HepG2 (cell line): ENCODE measurements around the gene SLC25A25. TPM values are rescaled to one million over a fixed set of nuclear protein-coding genes. Genes with fewer than 3 reads are reported as not detected.

Source experiments
- CCAR2 ChIP-seq: fragments of 200-400 bp; formaldehyde crosslinking; optimal IDR thresholded peaks from 2 replicates; pipeline ENCODE3; 2018; ENCODE audit warnings: low read depth, mild to moderate bottlenecking, low read length, moderate library complexity
- CCDC6 ChIP-seq: sonication (generic); formaldehyde crosslinking; IDR thresholded peaks from 2 replicates; pipeline ENCODE4 v1.8.1; 2022; ENCODE audit warnings: mild to moderate bottlenecking, missing genetic modification reagents, moderate library complexity
- ELF3 ChIP-seq: IDR thresholded peaks from 2 replicates; pipeline ENCODE4 v1.6.1; 2016; ENCODE audit warnings: missing genetic modification reagents, missing compliant biosample characterization
- HNRNPK ChIP-seq: fragments of 200-400 bp; formaldehyde crosslinking; IDR thresholded peaks from 2 replicates; pipeline ENCODE4 v1.6.1; 2018; ENCODE audit warnings: low read length, low read depth, moderate library complexity, mild to moderate bottlenecking; ENCODE audit not compliant: poor library complexity, severe bottlenecking
- ISX ChIP-seq: sonication (generic); formaldehyde crosslinking; conservative IDR thresholded peaks from 2 replicates; pipeline ENCODE4 v1.5.0; 2020; ENCODE audit warnings: missing genetic modification reagents
- MAFG ChIP-seq: sonication (generic); formaldehyde crosslinking; IDR thresholded peaks from 2 replicates; pipeline ENCODE4 v1.5.1; 2020; ENCODE audit warnings: mild to moderate bottlenecking, missing genetic modification reagents
- NR2C2 ChIP-seq: sonication (generic); formaldehyde crosslinking; IDR thresholded peaks from 2 replicates; pipeline ENCODE4 v1.4.0; 2020; ENCODE audit warnings: missing genetic modification reagents, mild to moderate bottlenecking, moderate library complexity, borderline replicate concordance
- PAX8 ChIP-seq: sonication (generic); formaldehyde crosslinking; IDR thresholded peaks from 2 replicates; pipeline ENCODE4 v1.8.0; 2022; ENCODE audit warnings: mild to moderate bottlenecking, missing genetic modification reagents, borderline replicate concordance
- SIN3A ChIP-seq: IDR thresholded peaks from 2 replicates; pipeline ENCODE4 v1.6.1; 2011; ENCODE audit warnings: low read depth, mild to moderate bottlenecking, control low read depth, low read length, borderline replicate concordance
- SKI ChIP-seq: fragments of 450-650 bp; IDR thresholded peaks from one replicate; pipeline ENCODE4 v1.6.1; 2018; ENCODE audit warnings: mild to moderate bottlenecking; ENCODE audit not compliant: partially characterized antibody
- SRSF1 ChIP-seq: fragments of 200-400 bp; formaldehyde crosslinking; optimal IDR thresholded peaks from 2 replicates; pipeline ENCODE3; 2017; ENCODE audit warnings: mild to moderate bottlenecking, low read depth, low read length, moderate library complexity
- TAF15 ChIP-seq: fragments of 200-400 bp; formaldehyde crosslinking; IDR thresholded peaks from one replicate; pipeline ENCODE4 v1.6.1; 2018; ENCODE audit warnings: mild to moderate bottlenecking, low read depth, low read length; ENCODE audit not compliant: poor library complexity, severe bottlenecking
- ZNF484 ChIP-seq: sonication (generic); formaldehyde crosslinking; IDR thresholded peaks from 2 replicates; pipeline ENCODE4 v1.5.1; 2020; ENCODE audit warnings: mild to moderate bottlenecking, low read depth, missing genetic modification reagents, borderline replicate concordance
- ZNF556 ChIP-seq: sonication (generic); formaldehyde crosslinking; IDR thresholded peaks from 2 replicates; pipeline ENCODE4 v1.4.0; 2020; ENCODE audit warnings: mild to moderate bottlenecking, missing genetic modification reagents, borderline replicate concordance
- ZNF563 ChIP-seq: sonication (generic); formaldehyde crosslinking; IDR thresholded peaks from 2 replicates; pipeline ENCODE4 v1.8.0; 2022; ENCODE audit warnings: mild to moderate bottlenecking, moderate library complexity, missing genetic modification reagents
- ZNF678 ChIP-seq: sonication (generic); formaldehyde crosslinking; IDR thresholded peaks from 2 replicates; pipeline ENCODE4 v1.4.0; 2020; ENCODE audit warnings: mild to moderate bottlenecking, missing genetic modification reagents
- polyA plus RNA-seq, 8 experiments: library from polyadenylated mRNA; depleted of rRNA in 3 of 8; stranded (reverse) in 7 of 8; unstranded in 1 of 8; fragments of >200 nt; fragmentation: Illumina TruSeq in 4 of 8; extraction: Trizol in 4 of 8; gene quantifications; 2 replicates each; pipeline versions ENCODE4 v1.2.1 to v1.2.3, GENCODE V29; 2011 to 2016; ENCODE audit warnings: low read depth in 4 of 8, missing spikeins in 1 of 8, mixed read lengths in 1 of 8; ENCODE audit not compliant: insufficient read depth in 1 of 8
- total RNA-seq, 5 experiments: library from RNA; depleted of rRNA; stranded (reverse); fragments of >200 nt; fragmentation: Illumina TruSeq; extraction: Trizol; gene quantifications; 2 replicates each; pipeline ENCODE4 v1.2.3, GENCODE V29; 2016; ENCODE audit warnings: low read depth in 1 of 5
- TF ChIP-seq, protein P1 (sequence below): sonication (generic); formaldehyde crosslinking; IDR thresholded peaks from 2 replicates; pipeline ENCODE4 v1.4.0; 2020; ENCODE audit warnings: mild to moderate bottlenecking, missing genetic modification reagents
- TF ChIP-seq, protein P2 (sequence below): sonication (generic); formaldehyde crosslinking; IDR thresholded peaks from 2 replicates; pipeline ENCODE4 v1.5.0; 2020; ENCODE audit warnings: mild to moderate bottlenecking, missing genetic modification reagents, moderate library complexity
- TF ChIP-seq, protein P3 (sequence below): sonication (generic); formaldehyde crosslinking; IDR thresholded peaks from 2 replicates; pipeline ENCODE4 v1.8.0; 2023; ENCODE audit warnings: mild to moderate bottlenecking, missing genetic modification reagents
- TF ChIP-seq, protein P4 (sequence below): IDR thresholded peaks from 2 replicates; pipeline ENCODE4 v1.6.1; 2016; ENCODE audit warnings: low read depth
- TF ChIP-seq, protein P5 (sequence below): sonication (generic); formaldehyde crosslinking; IDR thresholded peaks from 2 replicates; pipeline ENCODE4 v1.5.0; 2020; ENCODE audit warnings: mild to moderate bottlenecking, missing genetic modification reagents
- TF ChIP-seq, protein P6 (sequence below): sonication (generic); formaldehyde crosslinking; IDR thresholded peaks from 2 replicates; pipeline ENCODE4 v1.4.0; 2020; ENCODE audit warnings: missing genetic modification reagents, mild to moderate bottlenecking, borderline replicate concordance

Gene SLC25A25
- total and polyA plus RNA-seq, 2 of the 13 experiments (the other 11 are each of a cell fraction or from before 2014, with no cell fraction given), result 10.5 to 24.8 TPM

DNA sequence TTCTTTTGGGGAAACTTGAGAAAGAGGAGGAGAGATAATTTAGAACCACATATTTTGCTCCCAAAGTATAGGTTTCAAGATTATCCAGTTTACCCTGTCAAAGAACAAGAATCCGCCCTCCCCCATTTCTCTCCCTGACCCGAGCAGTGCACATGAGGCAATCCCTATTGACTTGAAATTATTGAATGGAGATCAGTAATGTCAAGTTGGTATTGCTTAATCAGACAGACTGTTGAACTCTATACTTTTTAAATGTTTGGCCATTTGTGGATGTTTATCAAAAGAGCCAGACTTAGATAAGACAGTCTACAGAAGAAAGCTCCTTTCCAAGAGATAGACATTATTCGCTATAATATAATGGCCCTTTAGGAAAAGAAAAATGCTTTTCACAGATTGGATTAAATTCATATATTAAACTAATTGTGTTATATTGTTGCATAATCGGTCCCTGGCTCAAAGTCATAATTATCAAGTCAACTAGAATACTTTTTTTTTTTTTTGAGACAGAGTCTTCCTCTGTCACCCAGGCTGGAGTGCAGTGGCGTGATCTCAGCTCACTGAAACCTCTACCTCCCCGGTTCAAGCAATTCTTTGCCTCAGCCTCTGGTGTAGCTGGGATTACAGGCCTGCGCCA lies 5.3 kb downstream of the SLC25A25 start (continued):
- TF ChIP-seq CCAR2 (no peak), SKI (peak; percentile 93), ZNF556 (CRISPR knock-in tag) (no peak), MAFG (CRISPR knock-in tag) (no peak), CCDC6 (no peak), PAX8 (no peak), ZNF678 (no peak), HNRNPK (no peak), NR2C2 (CRISPR knock-in tag) (peak; percentile 63; the same call in 1 of the 2 replicates), SRSF1 (no peak), ELF3 (CRISPR knock-in tag) (0 out of 2 replicates have a peak, but pooled peaks have one; percentile 15), TAF15 (no peak), ZNF563 (CRISPR knock-in tag) (no peak), ISX (no peak), ZNF484 (CRISPR knock-in tag) (no peak), SIN3A (no peak)
- TF ChIP-seq, protein P1, sequence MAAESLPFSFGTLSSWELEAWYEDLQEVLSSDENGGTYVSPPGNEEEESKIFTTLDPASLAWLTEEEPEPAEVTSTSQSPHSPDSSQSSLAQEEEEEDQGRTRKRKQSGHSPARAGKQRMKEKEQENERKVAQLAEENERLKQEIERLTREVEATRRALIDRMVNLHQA (CRISPR knock-in tag), result no peak
- TF ChIP-seq, protein P2, sequence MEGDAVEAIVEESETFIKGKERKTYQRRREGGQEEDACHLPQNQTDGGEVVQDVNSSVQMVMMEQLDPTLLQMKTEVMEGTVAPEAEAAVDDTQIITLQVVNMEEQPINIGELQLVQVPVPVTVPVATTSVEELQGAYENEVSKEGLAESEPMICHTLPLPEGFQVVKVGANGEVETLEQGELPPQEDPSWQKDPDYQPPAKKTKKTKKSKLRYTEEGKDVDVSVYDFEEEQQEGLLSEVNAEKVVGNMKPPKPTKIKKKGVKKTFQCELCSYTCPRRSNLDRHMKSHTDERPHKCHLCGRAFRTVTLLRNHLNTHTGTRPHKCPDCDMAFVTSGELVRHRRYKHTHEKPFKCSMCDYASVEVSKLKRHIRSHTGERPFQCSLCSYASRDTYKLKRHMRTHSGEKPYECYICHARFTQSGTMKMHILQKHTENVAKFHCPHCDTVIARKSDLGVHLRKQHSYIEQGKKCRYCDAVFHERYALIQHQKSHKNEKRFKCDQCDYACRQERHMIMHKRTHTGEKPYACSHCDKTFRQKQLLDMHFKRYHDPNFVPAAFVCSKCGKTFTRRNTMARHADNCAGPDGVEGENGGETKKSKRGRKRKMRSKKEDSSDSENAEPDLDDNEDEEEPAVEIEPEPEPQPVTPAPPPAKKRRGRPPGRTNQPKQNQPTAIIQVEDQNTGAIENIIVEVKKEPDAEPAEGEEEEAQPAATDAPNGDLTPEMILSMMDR, result no peak
- TF ChIP-seq, protein P3, sequence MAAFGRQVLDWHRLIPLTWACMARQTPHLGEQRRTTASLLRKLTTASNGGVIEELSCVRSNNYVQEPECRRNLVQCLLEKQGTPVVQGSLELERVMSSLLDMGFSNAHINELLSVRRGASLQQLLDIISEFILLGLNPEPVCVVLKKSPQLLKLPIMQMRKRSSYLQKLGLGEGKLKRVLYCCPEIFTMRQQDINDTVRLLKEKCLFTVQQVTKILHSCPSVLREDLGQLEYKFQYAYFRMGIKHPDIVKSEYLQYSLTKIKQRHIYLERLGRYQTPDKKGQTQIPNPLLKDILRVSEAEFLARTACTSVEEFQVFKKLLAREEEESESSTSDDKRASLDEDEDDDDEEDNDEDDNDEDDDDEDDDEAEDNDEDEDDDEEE (CRISPR knock-in tag), result no peak
- TF ChIP-seq, protein P4, sequence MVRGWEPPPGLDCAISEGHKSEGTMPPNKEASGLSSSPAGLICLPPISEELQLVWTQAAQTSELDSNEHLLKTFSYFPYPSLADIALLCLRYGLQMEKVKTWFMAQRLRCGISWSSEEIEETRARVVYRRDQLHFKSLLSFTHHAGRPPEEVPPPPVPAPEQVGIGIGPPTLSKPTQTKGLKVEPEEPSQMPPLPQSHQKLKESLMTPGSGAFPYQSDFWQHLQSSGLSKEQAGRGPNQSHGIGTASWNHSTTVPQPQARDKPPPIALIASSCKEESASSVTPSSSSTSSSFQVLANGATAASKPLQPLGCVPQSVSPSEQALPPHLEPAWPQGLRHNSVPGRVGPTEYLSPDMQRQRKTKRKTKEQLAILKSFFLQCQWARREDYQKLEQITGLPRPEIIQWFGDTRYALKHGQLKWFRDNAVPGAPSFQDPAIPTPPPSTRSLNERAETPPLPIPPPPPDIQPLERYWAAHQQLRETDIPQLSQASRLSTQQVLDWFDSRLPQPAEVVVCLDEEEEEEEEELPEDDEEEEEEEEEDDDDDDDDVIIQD (CRISPR knock-in tag), result no peak
- TF ChIP-seq, protein P5, sequence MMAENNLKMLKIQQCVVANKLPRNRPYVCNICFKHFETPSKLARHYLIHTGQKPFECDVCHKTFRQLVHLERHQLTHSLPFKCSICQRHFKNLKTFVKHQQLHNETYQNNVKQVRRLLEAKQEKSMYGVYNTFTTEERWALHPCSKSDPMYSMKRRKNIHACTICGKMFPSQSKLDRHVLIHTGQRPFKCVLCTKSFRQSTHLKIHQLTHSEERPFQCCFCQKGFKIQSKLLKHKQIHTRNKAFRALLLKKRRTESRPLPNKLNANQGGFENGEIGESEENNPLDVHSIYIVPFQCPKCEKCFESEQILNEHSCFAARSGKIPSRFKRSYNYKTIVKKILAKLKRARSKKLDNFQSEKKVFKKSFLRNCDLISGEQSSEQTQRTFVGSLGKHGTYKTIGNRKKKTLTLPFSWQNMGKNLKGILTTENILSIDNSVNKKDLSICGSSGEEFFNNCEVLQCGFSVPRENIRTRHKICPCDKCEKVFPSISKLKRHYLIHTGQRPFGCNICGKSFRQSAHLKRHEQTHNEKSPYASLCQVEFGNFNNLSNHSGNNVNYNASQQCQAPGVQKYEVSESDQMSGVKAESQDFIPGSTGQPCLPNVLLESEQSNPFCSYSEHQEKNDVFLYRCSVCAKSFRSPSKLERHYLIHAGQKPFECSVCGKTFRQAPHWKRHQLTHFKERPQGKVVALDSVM (CRISPR knock-in tag), result no peak
- TF ChIP-seq, protein P6, sequence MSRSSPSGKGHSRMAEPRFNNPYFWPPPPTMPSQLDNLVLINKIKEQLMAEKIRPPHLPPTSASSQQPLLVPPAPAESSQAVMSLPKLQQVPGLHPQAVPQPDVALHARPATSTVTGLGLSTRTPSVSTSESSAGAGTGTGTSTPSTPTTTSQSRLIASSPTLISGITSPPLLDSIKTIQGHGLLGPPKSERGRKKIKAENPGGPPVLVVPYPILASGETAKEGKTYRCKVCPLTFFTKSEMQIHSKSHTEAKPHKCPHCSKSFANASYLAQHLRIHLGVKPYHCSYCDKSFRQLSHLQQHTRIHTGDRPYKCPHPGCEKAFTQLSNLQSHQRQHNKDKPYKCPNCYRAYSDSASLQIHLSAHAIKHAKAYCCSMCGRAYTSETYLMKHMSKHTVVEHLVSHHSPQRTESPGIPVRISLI (CRISPR knock-in tag), result no peak; the same call in 1 of the 2 replicates
